Ishikawa (cell line): Measurements from ENCODE around the gene IGFL2.
A peak's percentile ranks its signal among the peaks of the same experiment; 100 is the strongest.

Source experiments
- CEBPB ChIP-seq: IDR thresholded peaks from 2 replicates; pipeline ENCODE4 v1.6.1; 2012
- CREB1 ChIP-seq: IDR thresholded peaks from 2 replicates; pipeline ENCODE4 v1.6.1; 2012; ENCODE audit warnings: low read depth
- EP300 ChIP-seq: IDR thresholded peaks from 2 replicates; pipeline ENCODE4 v1.6.1; 2012; ENCODE audit warnings: borderline replicate concordance
- FOXM1 ChIP-seq: IDR thresholded peaks from 2 replicates; pipeline ENCODE4 v1.6.1; 2012; ENCODE audit warnings: low read depth, borderline replicate concordance
- MAX ChIP-seq: IDR thresholded peaks from 2 replicates; pipeline ENCODE4 v1.6.1; 2012
- NFIC ChIP-seq: IDR thresholded peaks from 2 replicates; pipeline ENCODE4 v1.6.1; 2012
- RAD21 ChIP-seq: IDR thresholded peaks from 2 replicates; pipeline ENCODE4 v1.6.1; 2012; ENCODE audit warnings: low read depth
- REST ChIP-seq: IDR thresholded peaks from 2 replicates; pipeline ENCODE4 v1.6.1; 2012; ENCODE audit warnings: low read depth, mild to moderate bottlenecking
- TAF1 ChIP-seq: IDR thresholded peaks from 2 replicates; pipeline ENCODE4 v1.6.1; 2012; ENCODE audit warnings: low read depth, mild to moderate bottlenecking
- USF1 ChIP-seq: IDR thresholded peaks from 2 replicates; pipeline ENCODE4 v1.6.1; 2012
- YY1 ChIP-seq: IDR thresholded peaks from 2 replicates; pipeline ENCODE4 v1.6.1; 2012; ENCODE audit warnings: low read depth
- ZBTB7A ChIP-seq: IDR thresholded peaks from 2 replicates; pipeline ENCODE4 v1.6.1; 2012; ENCODE audit warnings: low read depth

- no peak for TF ChIP-seq RAD21
- TF ChIP-seq FOXM1: peak; percentile 86
- TF ChIP-seq EP300: peak; percentile 84
- no peak for TF ChIP-seq YY1
- no peak for TF ChIP-seq USF1
- TF ChIP-seq MAX: peak; percentile 33; the same call in 1 of the 2 replicates
- TF ChIP-seq ZBTB7A: no peak
- TF ChIP-seq CREB1: no peak
- TF ChIP-seq NFIC: no peak
- no peak for TF ChIP-seq TAF1
- no peak for TF ChIP-seq CEBPB
- no peak for TF ChIP-seq REST
These were observed 14.9 kb upstream of the IGFL2 start for GRCh38 chr19:46133101-46133627.
